ENCODE data around the gene PLCXD1. TPM values are rescaled to one million over a fixed set of nuclear protein-coding genes. Genes with fewer than 3 reads are reported as not detected.

PLCXD1 gene
- polyA plus RNA-seq, 2 of the 4 experiments (the other 2 are of a cell fraction): 64.6 to 67.9 TPM

GRCh38 chrX:267771-268261 is 13.4 kb upstream of the PLCXD1 start:
- FAIRE-seq: no peak
- 94% methylated on average over 33 of the region's 33 CpGs for WGBS (ENCODE audit: missing lambda C conversion rate)
- Histone ChIP-seq H3K27ac (peak overlapping the region in 1 of 2 experiments; percentile 15; a peak in 1 of 6 replicates), H3K4me3 (no peak overlapping the region), H3K4me2 (no peak overlapping the region), H3K9me3 (no peaks in the 10 kb centered on the region), H3K4me1 (peaks cover 28% of the 10 kb centered on the region)
- no peak for TF ChIP-seq EP300 (IDR thresholded peaks at IDR 0.05)
- no peak for TF ChIP-seq BHLHE40 (IDR thresholded peaks at IDR 0.05; ENCODE audit: low read depth, low read length)
- TF ChIP-seq RCOR1 (IDR thresholded peaks at IDR 0.05; ENCODE audit: low read depth, low read length): no peak
- no peak for TF ChIP-seq POLR2A (IDR thresholded peaks at IDR 0.05; ENCODE audit: low read length)
- no peak for TF ChIP-seq USF2 (IDR thresholded peaks at IDR 0.05)
- no peak for TF ChIP-seq ESRRA (IDR thresholded peaks at IDR 0.05; ENCODE audit: borderline replicate concordance, low read length)
- no peak for TF ChIP-seq REST (IDR thresholded peaks at IDR 0.05)
- TF ChIP-seq KDM5A (IDR thresholded peaks at IDR 0.05): no peak
- ATAC-seq: no peak
- POLR2A ChIA-PET: no interaction called here
- CTCF ChIA-PET: no interaction called here
- DNase-seq (ENCODE audit: low read depth in 1 of 2, low spot score in 1 of 2): no peak

- POLR2A ChIA-PET: no interaction called here
- Histone ChIP-seq H3K4me1 (peaks cover 5% of the 10 kb centered on the region), H3K4me3 (no peak overlapping the region), H3K27ac (no peak overlapping the region), H3K9me3 (no peaks in the 10 kb centered on the region), H3K4me2 (no peak overlapping the region)
- TF ChIP-seq CHD2 (IDR thresholded peaks at IDR 0.05; ENCODE audit: low read length, partially characterized antibody): no peak
- DNase-seq (ENCODE audit: low read depth in 1 of 2, low spot score in 1 of 2) (no peak), FAIRE-seq (no peak), ATAC-seq (no peak)
- CTCF ChIA-PET: no interaction called here
- 95% methylated on average over 18 of the region's 21 CpGs for WGBS (ENCODE audit: missing lambda C conversion rate)
These were observed 10.3 kb upstream of the PLCXD1 start for GRCh38 chrX:270848-271367.

GRCh38 chrX:274904-275475 is 6.2 kb upstream of the PLCXD1 start:
- Histone ChIP-seq H3K27ac (peak overlapping the region in 1 of 2 experiments; percentile 91; a peak in 4 of 6 replicates), H3K4me2 (no peak overlapping the region; the same call in 2 of the 3 replicates), H3K9me3 (no peaks in the 10 kb centered on the region), H3K4me3 (no peak overlapping the region), H3K4me1 (peaks cover 22% of the 10 kb centered on the region)
- no peak for TF ChIP-seq FOXS1 (CRISPR knock-in tag; IDR thresholded peaks at IDR 0.05)
- no peak for TF ChIP-seq RNF2 (IDR thresholded peaks at IDR 0.05; ENCODE audit: borderline replicate concordance, low read depth)
- TF ChIP-seq ZFP36 (IDR thresholded peaks at IDR 0.05; ENCODE audit: borderline replicate concordance, partially characterized antibody): no peak
- no peak for TF ChIP-seq KDM5A (IDR thresholded peaks at IDR 0.05)
- TF ChIP-seq PHF8 (IDR thresholded peaks at IDR 0.05; ENCODE audit: borderline replicate concordance, low read depth): no peak
- no peak for TF ChIP-seq MYC (IDR thresholded peaks at IDR 0.05; ENCODE audit: borderline replicate concordance, low read length)
- no peak for TF ChIP-seq JUNB (IDR thresholded peaks at IDR 0.05)
- TF ChIP-seq FOSL2 (IDR thresholded peaks at IDR 0.05): no peak
- no peak for TF ChIP-seq FOSL2 (CRISPR knock-in tag; IDR thresholded peaks at IDR 0.05)
- no peak for TF ChIP-seq FOSB (CRISPR knock-in tag; IDR thresholded peaks at IDR 0.05)
- TF ChIP-seq BCL3 (IDR thresholded peaks at IDR 0.05): no peak
- TF ChIP-seq HOXA7 (CRISPR knock-in tag; IDR thresholded peaks at IDR 0.05): no peak
- TF ChIP-seq HOXB13 (CRISPR knock-in tag; IDR thresholded peaks at IDR 0.05; ENCODE audit: low read depth): no peak
- no peak for TF ChIP-seq EHMT2 (IDR thresholded peaks at IDR 0.05; ENCODE audit: low read depth)
- no peak for TF ChIP-seq ZSCAN20 (CRISPR knock-in tag; IDR thresholded peaks at IDR 0.05)
- no peak for TF ChIP-seq POLR2AphosphoS2 (conservative IDR thresholded peaks at IDR 0.05; ENCODE audit: low read length)
- TF ChIP-seq ZNF302 (CRISPR knock-in tag; IDR thresholded peaks at IDR 0.05): no peak
- TF ChIP-seq HES2 (IDR thresholded peaks at IDR 0.05): no peak
- TF ChIP-seq HOXB5 (CRISPR knock-in tag; IDR thresholded peaks at IDR 0.05): no peak
- TF ChIP-seq HEYL (CRISPR knock-in tag; IDR thresholded peaks at IDR 0.05): no peak
- ChIA-PET CTCF (no interaction called here), POLR2A (no interaction called here)
- DNase-seq (ENCODE audit: low read depth in 1 of 2, low spot score in 1 of 2) (no peak), FAIRE-seq (no peak), ATAC-seq (no peak)
- WGBS (ENCODE audit: missing lambda C conversion rate): 87% methylated on average over 15 of the region's 16 CpGs

All from A549 (cell line).